Panc1 (cell line): ENCODE results near the gene MRPS27.

Source experiments
- CTCF ChIP-seq: fragments of 450-650 bp; IDR thresholded peaks from 2 replicates; pipeline ENCODE4 v1.5.1; 2017; ENCODE audit warnings: mild to moderate bottlenecking
- REST ChIP-seq, 2 experiments: IDR thresholded peaks; 2 replicates each; pipeline ENCODE4 v1.6.1; 2011 to 2012; ENCODE audit warnings: low read depth in 2 of 2, control low read depth in 1 of 2, low read length in 1 of 2, mild to moderate bottlenecking in 1 of 2, moderate library complexity in 1 of 2; ENCODE audit not compliant: insufficient read depth in 1 of 2

GRCh38 chr5:72206994-72207393, 113.0 kb downstream of the MRPS27 start:
- TF ChIP-seq CTCF, result no peak
- no peak for TF ChIP-seq REST (IDR thresholded peaks at IDR 0.05; ENCODE audit: insufficient read depth in 1 of 2, low read depth in 2 of 2, low read length in 1 of 2)
